GM19328 (cell line): ENCODE results near the gene RBFOX2.
"Not testable (repeated sequence)": the region's sequence is repeated elsewhere in the genome, so short reads cannot be mapped to it uniquely, and the experiment has no call there.

Experiments used
- ATAC-seq: cut with Tn5 transposase; IDR thresholded peaks from one replicate; pipeline ENCODE4 v1.9.1; 2021; ENCODE audit warnings: mild to moderate bottlenecking, moderate library complexity; ENCODE audit not compliant: unreplicated experiment

The RBFOX2 gene

GRCh38 chr22:35795476-35795875 is 233.1 kb downstream of the RBFOX2 start:
- ATAC-seq, result no peak

GRCh38 chr22:35792506-35792905 is 236.1 kb downstream of the RBFOX2 start:
- no peak for ATAC-seq

GRCh38 chr22:35791788-35792187 is 236.8 kb downstream of the RBFOX2 start:
- ATAC-seq, result not testable (repeated sequence)

- ATAC-seq, result no peak
Measured at GRCh38 chr22:35785181-35785923, 243.3 kb downstream of the RBFOX2 start.

- no peak for ATAC-seq
Measured at GRCh38 chr22:35784633-35785032, 244.0 kb downstream of the RBFOX2 start.

GRCh38 chr22:35783943-35784614 is 244.5 kb downstream of the RBFOX2 start:
- no peak for ATAC-seq

- no peak for ATAC-seq
Measured at GRCh38 chr22:35782504-35782903, 246.1 kb downstream of the RBFOX2 start.

GRCh38 chr22:35781898-35782297 is 246.7 kb downstream of the RBFOX2 start:
- no peak for ATAC-seq

GRCh38 chr22:35777335-35777975 is 251.2 kb downstream of the RBFOX2 start:
- ATAC-seq, result no peak

GRCh38 chr22:35775339-35775738 is 253.3 kb downstream of the RBFOX2 start:
- ATAC-seq, result no peak

GRCh38 chr22:35769974-35770373 is 258.6 kb downstream of the RBFOX2 start:
- ATAC-seq, result no peak

GRCh38 chr22:35766654-35767580 is 261.7 kb downstream of the RBFOX2 start:
- ATAC-seq, result no peak

- ATAC-seq, result no peak
Measured at GRCh38 chr22:35761037-35761436, 267.6 kb downstream of the RBFOX2 start.

GRCh38 chr22:35758394-35758793 is 270.2 kb downstream of the RBFOX2 start:
- ATAC-seq, result no peak

- ATAC-seq, result no peak
Measured at GRCh38 chr22:35756722-35757121, 271.9 kb downstream of the RBFOX2 start.

- no peak for ATAC-seq
Measured at GRCh38 chr22:35754761-35755160, 273.9 kb downstream of the RBFOX2 start.

GRCh38 chr22:35752863-35753189 is 275.8 kb downstream of the RBFOX2 start:
- no peak for ATAC-seq

- ATAC-seq, result no peak
Measured at GRCh38 chr22:35752006-35752862, 276.4 kb downstream of the RBFOX2 start.

- no peak for ATAC-seq
Measured at GRCh38 chr22:35749808-35750207, 278.8 kb downstream of the RBFOX2 start.
